HEK293 (cell line): ENCODE measurements around the gene C9orf40.

Experiments used
- CTCF ChIA-PET: fragments of 350-600 bp; formaldehyde crosslinking; extraction: SDS; loops from one replicate; lab custom pipeline; 2021; ENCODE audit warnings: antibody characterized with exemption; lab: Yijun Ruan, JAX
- POLR2A ChIA-PET: fragments of 300-600 bp; formaldehyde crosslinking; extraction: SDS; loops from one replicate; lab custom pipeline; 2020; ENCODE audit warnings: antibody characterized with exemption, inconsistent platforms; lab: Yijun Ruan, JAX
- H3K27ac ChIP-seq: fragments of 200-500 bp; sonication (Bioruptor generic); 2 replicates; pipeline ENCODE4 v1.5.1; 2014; ENCODE audit warnings: low read depth, low read length, control low read depth, inconsistent platforms; ENCODE audit errors: extremely low read depth
- H3K36me3 ChIP-seq, 2 experiments: fragments of 200-500 bp in 1 of 2; sonication (Bioruptor generic) in 1 of 2; 1 replicate in 1 of 2; 2 replicates in 1 of 2; pipeline ENCODE4 v1.5.1; 2014 to 2017; ENCODE audit warnings: inconsistent platforms in 2 of 2, low read length in 2 of 2; ENCODE audit not compliant: control insufficient read depth in 2 of 2, insufficient read depth in 1 of 2
- H3K4me1 ChIP-seq: fragments of 200-500 bp; sonication (Bioruptor generic); 2 replicates; pipeline ENCODE4 v1.5.1; 2014; ENCODE audit warnings: mild to moderate bottlenecking, low read length, inconsistent platforms; ENCODE audit not compliant: control insufficient read depth, insufficient read depth
- H3K4me3 ChIP-seq: 2 replicates; pipeline ENCODE4 v1.5.1; 2011; ENCODE audit warnings: low read depth, mild to moderate bottlenecking, control low read depth, low read length, moderate library complexity
- H3K9me3 ChIP-seq: fragments of 200-500 bp; sonication (Bioruptor generic); 2 replicates; pipeline ENCODE4 v1.5.1; 2014; ENCODE audit warnings: low read depth, low read length, inconsistent platforms; ENCODE audit not compliant: control insufficient read depth, insufficient read depth
- GLIS1 ChIP-seq: fragments of 450-650 bp; formaldehyde crosslinking; IDR thresholded peaks from 2 replicates; pipeline ENCODE4 v1.5.1; 2016; ENCODE audit warnings: missing biosample characterization, missing genetic modification characterization
- KLF16 ChIP-seq: fragments of 450-650 bp; formaldehyde crosslinking; IDR thresholded peaks from 2 replicates; pipeline ENCODE4 v1.5.1; 2017; ENCODE audit warnings: missing biosample characterization, missing genetic modification characterization
- KLF7 ChIP-seq: fragments of 450-650 bp; formaldehyde crosslinking; IDR thresholded peaks from 2 replicates; pipeline ENCODE4 v1.5.1; 2016; ENCODE audit warnings: missing biosample characterization, missing genetic modification characterization, borderline replicate concordance
- PRDM4 ChIP-seq: fragments of 450-650 bp; formaldehyde crosslinking; IDR thresholded peaks from 2 replicates; pipeline ENCODE4 v1.5.1; 2017; ENCODE audit warnings: missing biosample characterization, missing genetic modification characterization
- ZBTB11 ChIP-seq: fragments of 450-650 bp; formaldehyde crosslinking; conservative IDR thresholded peaks from 2 replicates; pipeline ENCODE4 v1.5.1; 2016; ENCODE audit warnings: low read depth, missing biosample characterization, missing genetic modification characterization
- ZBTB6 ChIP-seq: fragments of 450-650 bp; formaldehyde crosslinking; IDR thresholded peaks from 2 replicates; pipeline ENCODE4 v1.5.1; 2017; ENCODE audit warnings: missing biosample characterization, missing genetic modification characterization
- ZEB2 ChIP-seq: fragments of 450-650 bp; formaldehyde crosslinking; IDR thresholded peaks from 2 replicates; pipeline ENCODE4 v1.5.1; 2016; ENCODE audit warnings: missing biosample characterization, missing genetic modification characterization
- ZFP3 ChIP-seq: fragments of 450-650 bp; formaldehyde crosslinking; IDR thresholded peaks from 2 replicates; pipeline ENCODE4 v1.5.1; 2016; ENCODE audit warnings: low read depth, missing biosample characterization, missing genetic modification characterization
- ZNF174 ChIP-seq: fragments of 450-650 bp; formaldehyde crosslinking; IDR thresholded peaks from 2 replicates; pipeline ENCODE4 v1.5.0; 2017; ENCODE audit warnings: missing biosample characterization, mild to moderate bottlenecking, missing genetic modification characterization
- ZNF23 ChIP-seq: fragments of 450-650 bp; formaldehyde crosslinking; IDR thresholded peaks from 2 replicates; pipeline ENCODE4 v1.5.1; 2016; ENCODE audit warnings: missing biosample characterization, missing genetic modification characterization, borderline replicate concordance
- ZNF350 ChIP-seq: fragments of 450-650 bp; formaldehyde crosslinking; IDR thresholded peaks from 2 replicates; pipeline ENCODE4 v1.5.0; 2017; ENCODE audit warnings: missing biosample characterization, mild to moderate bottlenecking, missing genetic modification characterization
- ZNF391 ChIP-seq: fragments of 450-650 bp; formaldehyde crosslinking; IDR thresholded peaks from 2 replicates; pipeline ENCODE4 v1.5.1; 2016; ENCODE audit warnings: low read depth, missing biosample characterization, missing genetic modification characterization, borderline replicate concordance
- ZNF433 ChIP-seq: fragments of 450-650 bp; formaldehyde crosslinking; IDR thresholded peaks from 2 replicates; pipeline ENCODE4 v1.5.1; 2016; ENCODE audit warnings: missing biosample characterization, missing genetic modification characterization, low read depth
- ZNF488 ChIP-seq: fragments of 450-650 bp; formaldehyde crosslinking; IDR thresholded peaks from 2 replicates; pipeline ENCODE4 v1.5.1; 2016; ENCODE audit warnings: missing biosample characterization, missing genetic modification characterization
- ZNF555 ChIP-seq: fragments of 450-650 bp; formaldehyde crosslinking; conservative IDR thresholded peaks from 2 replicates; pipeline ENCODE4 v1.5.1; 2017; ENCODE audit warnings: missing biosample characterization, mild to moderate bottlenecking, missing genetic modification characterization, inconsistent platforms
- ZNF561 ChIP-seq: fragments of 450-650 bp; IDR thresholded peaks from 2 replicates; pipeline ENCODE4 v1.5.1; 2018; ENCODE audit warnings: missing biosample characterization, missing genetic modification characterization, borderline replicate concordance
- ZNF571 ChIP-seq: fragments of 450-650 bp; formaldehyde crosslinking; IDR thresholded peaks from 2 replicates; pipeline ENCODE4 v1.5.0; 2017; ENCODE audit warnings: missing biosample characterization, missing genetic modification characterization
- ZNF610 ChIP-seq: fragments of 450-650 bp; formaldehyde crosslinking; IDR thresholded peaks from 2 replicates; pipeline ENCODE4 v1.5.1; 2016; ENCODE audit warnings: missing biosample characterization, missing genetic modification characterization, borderline replicate concordance
- ZNF624 ChIP-seq: fragments of 450-650 bp; formaldehyde crosslinking; IDR thresholded peaks from 2 replicates; pipeline ENCODE4 v1.5.1; 2017; ENCODE audit warnings: missing biosample characterization, missing genetic modification characterization
- ZNF645 ChIP-seq: fragments of 450-650 bp; formaldehyde crosslinking; IDR thresholded peaks from 2 replicates; pipeline ENCODE4; 2016; ENCODE audit warnings: missing biosample characterization, missing genetic modification characterization
- ZNF747 ChIP-seq: fragments of 450-650 bp; formaldehyde crosslinking; IDR thresholded peaks from 2 replicates; pipeline ENCODE4 v1.5.1; 2016; ENCODE audit warnings: missing biosample characterization, missing genetic modification characterization
- ZNF791 ChIP-seq: fragments of 450-650 bp; formaldehyde crosslinking; IDR thresholded peaks from 2 replicates; pipeline ENCODE4 v1.5.1; 2016; ENCODE audit warnings: missing biosample characterization, missing genetic modification characterization
- ZSCAN16 ChIP-seq: fragments of 450-650 bp; formaldehyde crosslinking; IDR thresholded peaks from 2 replicates; pipeline ENCODE4 v1.5.1; 2016; ENCODE audit warnings: missing biosample characterization, missing genetic modification characterization

The C9orf40 gene

GRCh38 chr9:74921737-74922136 is 31.0 kb downstream of the C9orf40 start (continued):
- TF ChIP-seq ZEB2 (no peak), ZNF23 (no peak), KLF16 (tag by site-specific recombination) (no peak)
- TF ChIP-seq, all 188 proteins: peak for 0

GRCh38 chr9:74920944-74921626 is 31.6 kb downstream of the C9orf40 start:
- TF ChIP-seq ZSCAN16 (tag by site-specific recombination) (no peak), PRDM4 (no peak), ZNF747 (tag by site-specific recombination) (no peak), ZNF174 (tag by site-specific recombination) (no peak), ZBTB11 (tag by site-specific recombination) (no peak), ZNF561 (tag by site-specific recombination) (no peak), ZNF645 (no peak), ZNF391 (tag by site-specific recombination) (no peak), ZBTB6 (tag by site-specific recombination) (no peak), ZNF555 (tag by site-specific recombination) (no peak), ZNF791 (no peak), ZNF488 (tag by site-specific recombination) (no peak), ZNF433 (tag by site-specific recombination) (no peak), GLIS1 (no peak), ZNF610 (tag by site-specific recombination) (no peak), ZNF350 (tag by site-specific recombination) (no peak), ZFP3 (no peak), ZNF571 (tag by site-specific recombination) (no peak), KLF7 (tag by site-specific recombination) (no peak), ZNF624 (no peak)
- H3K9me3 ChIP-seq: no peaks in the 10 kb centered on the region
- no peak overlapping the region for H3K4me3 ChIP-seq
- ChIA-PET POLR2A (interaction anchor here (0.7 kb wide), 1 partner anchor 31 kb away, joined by 3 read pairs; no protein-coding TSS in a partner anchor), CTCF (interaction anchor here (0.6 to 0.9 kb wide), 3 partner anchors 11 to 144 kb away, joined by 3 to 7 read pairs (median 3); no protein-coding TSS in a partner anchor)
- no peaks in the 10 kb centered on the region for H3K4me1 ChIP-seq
- no peaks in the 10 kb centered on the region for H3K36me3 ChIP-seq
- no peak overlapping the region for H3K27ac ChIP-seq
